GM21786 (cell line): ENCODE measurements around the gene MCOLN3.

Experiments used
- ATAC-seq: cut with Tn5 transposase; IDR thresholded peaks from one replicate; pipeline ENCODE4 v1.9.1; 2021; ENCODE audit not compliant: unreplicated experiment

The MCOLN3 gene, protein sequence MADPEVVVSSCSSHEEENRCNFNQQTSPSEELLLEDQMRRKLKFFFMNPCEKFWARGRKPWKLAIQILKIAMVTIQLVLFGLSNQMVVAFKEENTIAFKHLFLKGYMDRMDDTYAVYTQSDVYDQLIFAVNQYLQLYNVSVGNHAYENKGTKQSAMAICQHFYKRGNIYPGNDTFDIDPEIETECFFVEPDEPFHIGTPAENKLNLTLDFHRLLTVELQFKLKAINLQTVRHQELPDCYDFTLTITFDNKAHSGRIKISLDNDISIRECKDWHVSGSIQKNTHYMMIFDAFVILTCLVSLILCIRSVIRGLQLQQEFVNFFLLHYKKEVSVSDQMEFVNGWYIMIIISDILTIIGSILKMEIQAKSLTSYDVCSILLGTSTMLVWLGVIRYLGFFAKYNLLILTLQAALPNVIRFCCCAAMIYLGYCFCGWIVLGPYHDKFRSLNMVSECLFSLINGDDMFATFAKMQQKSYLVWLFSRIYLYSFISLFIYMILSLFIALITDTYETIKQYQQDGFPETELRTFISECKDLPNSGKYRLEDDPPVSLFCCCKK

DNA sequence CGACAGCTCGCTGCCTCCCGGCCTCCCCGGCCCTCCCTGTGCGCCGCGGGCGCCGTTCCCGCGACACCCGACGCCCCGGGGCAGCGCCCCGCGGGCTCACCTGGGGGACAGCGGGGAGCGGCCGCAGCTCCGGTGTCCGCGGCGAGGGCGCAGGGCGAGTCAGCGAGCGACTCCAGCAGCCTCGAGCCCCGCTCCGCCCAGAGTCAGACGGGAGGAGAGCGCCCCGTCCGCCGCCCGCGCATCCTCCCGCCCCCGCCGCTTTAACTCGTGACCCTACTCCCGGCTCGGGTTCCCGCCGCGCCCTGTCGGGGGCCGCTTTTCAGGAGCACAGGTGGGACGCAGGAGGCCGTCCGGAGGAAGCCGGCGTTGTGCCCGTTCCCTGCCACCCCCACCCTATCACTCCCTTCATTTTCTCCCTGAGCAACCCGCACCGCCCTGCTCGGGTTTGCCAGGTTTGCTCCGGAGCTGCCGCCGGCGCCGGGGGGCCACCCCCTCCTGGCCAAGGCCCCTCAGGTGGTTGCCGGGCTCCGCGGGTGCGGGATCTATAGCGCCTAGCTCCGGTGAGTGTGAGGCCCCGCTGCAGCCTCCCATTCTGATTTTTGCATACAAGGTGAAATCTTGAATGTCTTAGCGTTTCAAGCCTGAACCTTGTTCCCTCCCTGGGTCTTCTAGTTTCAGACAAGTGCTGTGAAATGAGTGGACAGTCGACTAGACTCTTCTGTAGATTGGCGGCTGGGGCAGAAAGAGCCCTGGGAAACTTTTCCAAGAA, at the start of gene MCOLN3:
Gene MCOLN3 (minus strand): TSS at position 205 of the 769 bp plus-strand sequence. CDS start 3,140 bp downstream, outside the sequence.
- ATAC-seq = peak; percentile 59

DNA sequence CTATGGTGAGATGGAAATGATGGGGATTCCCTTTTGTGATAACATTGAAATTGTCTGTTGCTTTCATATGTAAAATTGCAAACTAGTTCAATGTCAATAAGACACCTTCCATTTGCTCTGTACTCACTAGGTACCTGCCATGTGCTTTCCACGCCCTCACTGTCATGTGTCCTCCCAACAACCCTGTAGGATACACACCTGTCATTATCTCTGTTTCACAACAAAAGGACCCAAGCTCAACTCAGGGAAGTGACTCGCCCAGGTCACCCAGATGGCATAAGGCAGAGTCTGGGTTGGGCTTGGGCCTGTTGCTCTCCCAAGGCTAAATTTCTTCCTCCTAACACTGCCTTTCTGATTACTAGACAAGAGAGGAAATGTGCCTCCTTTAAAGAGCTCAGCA, 45.3 kb upstream of the MCOLN3 start:
- ATAC-seq = no peak

DNA sequence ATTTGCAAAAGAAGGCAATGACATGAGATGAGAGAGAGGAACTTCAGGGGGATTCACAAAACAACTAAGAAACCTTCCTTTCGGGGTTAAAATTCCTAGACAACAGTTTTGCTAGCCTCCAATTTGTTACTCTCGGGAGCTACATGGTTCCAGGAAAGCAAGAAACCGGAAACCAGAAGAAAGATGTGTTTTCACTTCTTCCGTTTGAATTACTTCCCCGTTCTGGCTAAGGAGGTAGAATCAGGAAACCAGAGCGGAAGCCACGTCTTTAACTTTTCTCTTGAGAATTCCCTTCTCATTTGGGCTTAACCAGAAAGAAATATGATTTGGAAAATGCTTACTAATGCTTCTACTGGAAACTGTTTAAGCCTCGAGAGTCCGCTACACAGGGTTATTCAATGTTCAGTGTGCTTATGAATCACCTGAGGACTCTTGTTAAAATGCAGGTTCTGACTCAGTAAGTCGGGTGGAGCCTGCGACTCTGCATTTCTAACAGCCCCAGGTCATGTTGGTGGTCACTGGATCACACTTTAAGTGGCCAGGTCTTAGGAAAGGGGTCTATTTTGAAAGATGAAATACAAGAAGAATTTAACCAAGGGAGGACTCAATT, 43.5 kb upstream of the MCOLN3 start:
- no peak for ATAC-seq

DNA sequence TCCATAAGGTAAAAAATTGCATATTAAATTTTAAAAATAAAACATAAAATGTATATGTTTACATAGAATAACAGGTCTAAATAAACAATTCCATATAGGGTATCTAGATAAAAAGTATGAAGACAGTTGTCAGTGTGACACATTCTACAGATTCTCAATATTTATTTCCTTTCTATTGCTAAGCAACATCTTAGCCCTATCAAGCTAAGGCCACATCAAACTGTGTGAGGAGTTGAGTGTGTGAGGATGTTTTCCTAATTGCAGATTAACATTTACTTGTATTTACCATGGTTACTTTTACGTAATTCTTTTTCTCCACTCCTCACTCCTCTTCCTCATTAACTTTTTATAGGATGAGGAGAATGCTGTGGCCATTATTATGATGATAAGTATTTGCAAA, 41.9 kb upstream of the MCOLN3 start:
- no peak for ATAC-seq

DNA sequence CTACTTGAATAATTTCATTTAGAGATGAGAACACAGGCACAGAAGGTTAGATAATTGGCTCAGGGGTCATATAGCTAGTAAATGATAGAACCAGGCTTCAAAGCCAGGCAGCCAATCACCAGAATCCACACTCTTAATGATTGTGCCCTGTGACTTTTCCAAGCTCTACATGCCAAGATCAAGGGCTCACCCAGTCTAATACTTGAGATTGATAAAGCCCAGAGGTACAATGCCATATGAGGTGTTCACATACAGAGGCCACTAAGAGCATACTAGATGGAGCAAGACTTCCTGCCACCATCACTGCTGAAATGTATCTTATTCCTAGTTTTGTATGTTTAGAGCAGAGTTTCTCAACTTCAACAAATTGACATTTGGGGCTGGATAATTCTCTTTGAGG, 40.9 kb upstream of the MCOLN3 start:
- no peak for ATAC-seq

DNA sequence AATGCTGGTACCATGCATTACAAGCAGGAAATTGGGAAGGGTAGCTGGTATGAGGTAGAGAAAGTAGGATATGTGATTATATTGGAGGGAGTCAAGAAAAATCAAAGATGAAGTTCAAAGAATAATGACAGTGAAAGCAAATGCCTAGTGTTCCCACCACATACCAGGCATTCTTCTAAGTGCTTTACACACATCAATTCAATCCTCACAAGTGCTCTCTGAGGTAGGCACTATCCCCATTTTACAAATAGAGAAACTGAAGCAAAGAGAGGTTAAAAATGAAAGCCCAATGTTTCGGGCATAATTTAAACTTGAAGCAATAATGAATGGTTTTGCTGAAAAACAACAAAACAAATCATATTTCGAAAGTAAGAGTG, 40.1 kb upstream of the MCOLN3 start:
- ATAC-seq = no peak

DNA sequence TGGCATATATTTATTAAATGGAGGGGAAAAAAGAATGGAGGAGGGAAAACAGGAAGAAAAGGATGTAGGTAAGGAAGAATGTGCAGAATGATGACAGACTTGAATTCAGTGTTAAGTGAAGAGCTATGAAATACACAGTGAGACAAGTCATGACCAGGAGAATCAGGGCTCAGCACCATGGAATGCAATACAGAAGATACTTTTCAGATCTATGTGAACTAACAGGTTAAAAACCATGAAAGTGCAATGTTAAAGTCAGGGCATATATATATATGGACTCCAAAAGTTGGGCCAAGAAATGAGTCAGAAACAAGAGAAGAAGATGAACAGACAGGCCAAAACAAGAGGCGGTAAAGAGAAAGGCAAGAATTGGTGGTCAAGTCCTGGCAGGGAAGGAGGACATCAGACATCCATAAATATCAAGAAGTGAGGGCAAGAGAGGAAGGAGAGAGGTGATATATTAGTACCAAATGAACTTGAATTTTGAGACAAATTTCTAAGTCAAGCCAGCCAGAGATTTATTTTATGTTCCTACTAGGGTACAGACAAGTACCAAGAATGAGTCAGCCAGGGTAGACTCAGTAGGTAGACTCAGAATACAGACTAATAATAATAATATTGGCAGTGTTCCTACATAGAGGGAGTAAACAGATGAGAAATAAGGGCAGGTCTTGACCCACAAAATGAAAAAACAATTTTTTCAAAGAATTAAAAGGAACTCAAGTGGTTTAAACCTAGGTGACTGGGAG, 39.5 kb upstream of the MCOLN3 start:
- ATAC-seq = no peak

DNA sequence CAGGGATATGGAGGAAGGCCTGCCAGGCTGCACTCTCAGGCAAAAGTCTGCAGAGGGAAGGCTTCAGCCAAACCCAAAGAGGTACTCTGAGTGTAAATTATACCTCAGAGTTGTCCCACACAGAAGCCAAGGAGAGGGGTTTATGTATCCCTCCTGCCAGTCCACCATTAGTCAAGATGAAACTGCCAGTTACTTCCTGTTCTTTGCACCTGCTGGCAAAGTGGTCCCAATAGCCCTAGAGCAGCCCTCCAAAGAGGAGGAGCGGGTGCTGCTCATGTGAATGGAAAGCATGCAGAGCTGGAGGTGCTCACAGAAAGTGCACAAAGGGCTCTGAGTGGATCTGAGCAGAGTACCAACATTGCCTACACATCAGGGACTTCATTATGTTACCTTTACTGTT, 37.1 kb upstream of the MCOLN3 start:
- ATAC-seq = no peak

DNA sequence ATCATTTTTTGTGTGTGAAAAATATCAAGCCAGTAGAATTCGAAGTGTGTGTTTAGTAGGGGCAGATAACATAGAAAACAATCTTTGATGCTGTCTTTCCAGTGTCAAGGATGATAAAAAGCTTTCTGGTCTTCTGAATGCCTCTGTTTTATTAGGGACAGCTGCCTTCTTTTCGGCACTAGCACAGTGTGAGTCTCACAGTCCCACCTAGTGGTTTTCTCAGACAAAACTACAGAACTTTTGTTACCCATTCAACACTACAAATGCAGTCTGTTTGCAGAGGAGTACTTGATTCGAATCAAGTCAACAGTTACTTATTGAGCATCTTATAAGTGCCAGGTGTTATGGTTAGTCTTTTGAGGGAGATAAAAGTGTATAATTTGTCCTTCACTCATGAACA, 30.6 kb upstream of the MCOLN3 start:
- no peak for ATAC-seq

DNA sequence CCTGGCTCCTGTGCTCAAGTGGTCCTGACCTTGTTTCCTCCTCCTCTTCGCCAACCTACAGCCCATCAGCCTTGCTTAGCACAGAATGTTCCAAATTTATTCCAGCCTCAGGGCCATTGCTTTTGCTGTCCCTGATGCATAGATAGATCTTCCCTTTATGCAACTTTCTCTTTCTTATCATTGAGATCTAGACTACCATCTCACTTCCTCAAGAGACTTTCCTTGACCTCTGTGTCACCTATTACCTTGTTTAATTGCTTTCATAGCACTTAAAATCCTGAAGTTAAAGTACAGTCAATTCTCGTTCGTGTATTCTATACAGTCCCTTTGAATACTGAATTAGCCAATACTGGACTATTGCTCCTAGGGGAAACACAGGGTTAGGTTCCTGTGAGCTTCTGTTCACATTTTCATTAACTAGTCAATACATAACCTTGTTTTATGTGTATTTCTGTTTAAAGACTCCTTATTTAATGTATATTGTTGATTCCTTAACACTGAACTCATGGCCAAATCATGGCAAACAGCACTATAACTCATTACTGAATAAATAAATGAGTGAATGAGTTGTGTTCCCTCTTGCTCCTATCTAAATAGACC, 26.2 kb upstream of the MCOLN3 start:
- no peak for ATAC-seq

DNA sequence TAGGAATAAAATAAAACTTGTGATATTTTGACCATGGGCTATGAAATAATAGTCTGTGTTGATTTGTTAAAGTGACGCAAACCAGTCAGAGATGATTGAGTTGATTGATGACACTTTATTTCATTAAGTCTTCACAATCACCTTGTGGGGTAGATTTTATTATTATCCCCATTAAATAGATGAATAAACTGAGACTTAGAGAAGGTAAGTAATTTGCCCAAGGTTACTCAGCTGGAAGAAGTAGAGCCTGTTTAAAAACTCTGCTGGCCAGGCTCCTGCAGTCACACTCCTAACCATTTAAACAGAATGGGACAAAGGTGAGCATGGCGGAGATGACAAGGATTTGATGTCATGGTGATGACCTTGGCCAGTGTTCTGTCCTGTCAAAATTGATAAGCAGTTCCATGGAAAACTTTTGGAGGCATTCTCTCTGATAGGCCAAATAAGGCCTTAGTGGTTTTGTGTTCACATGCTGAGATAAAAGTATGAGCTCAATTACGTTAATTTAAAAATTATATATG, 22.7 kb upstream of the MCOLN3 start:
- no peak for ATAC-seq

DNA sequence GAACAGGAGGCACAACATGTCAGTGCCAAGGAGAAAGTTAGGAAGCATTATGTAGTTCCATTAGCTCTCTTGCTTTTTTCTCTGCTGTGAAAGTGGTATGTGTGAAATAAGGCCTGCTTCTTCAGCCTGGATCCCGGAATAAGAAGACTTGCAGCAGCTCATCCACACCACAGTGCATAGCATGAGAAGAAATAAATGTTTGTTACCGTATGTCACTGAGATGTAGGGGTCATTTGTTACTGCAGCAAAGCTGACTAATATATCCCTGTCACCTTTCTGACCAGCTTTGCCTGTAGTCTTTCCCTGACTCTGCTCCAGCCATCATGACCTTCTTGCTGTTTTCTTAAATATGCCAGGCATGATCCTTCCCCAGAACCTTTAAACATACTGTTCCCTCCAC, 20.5 kb upstream of the MCOLN3 start:
- no peak for ATAC-seq

DNA sequence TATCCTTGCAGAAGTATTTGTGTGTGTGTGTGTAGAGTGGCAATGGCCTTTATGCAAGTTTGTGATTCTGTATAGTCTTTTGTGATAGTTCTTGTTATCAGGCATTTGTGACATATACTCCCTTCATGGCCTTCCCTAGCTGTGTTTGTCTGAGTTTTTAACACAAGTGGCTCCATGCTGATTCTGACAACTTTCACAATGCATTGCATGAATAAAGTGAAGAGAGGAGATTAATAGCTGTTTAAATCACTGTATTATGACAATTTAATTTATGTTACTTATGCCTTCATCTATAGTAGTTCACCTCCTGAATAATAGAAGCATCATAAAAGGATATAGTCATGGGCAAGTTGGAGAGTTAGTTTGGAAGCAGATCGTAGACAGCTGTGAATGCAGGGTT, 17.2 kb upstream of the MCOLN3 start:
- ATAC-seq = no peak

DNA sequence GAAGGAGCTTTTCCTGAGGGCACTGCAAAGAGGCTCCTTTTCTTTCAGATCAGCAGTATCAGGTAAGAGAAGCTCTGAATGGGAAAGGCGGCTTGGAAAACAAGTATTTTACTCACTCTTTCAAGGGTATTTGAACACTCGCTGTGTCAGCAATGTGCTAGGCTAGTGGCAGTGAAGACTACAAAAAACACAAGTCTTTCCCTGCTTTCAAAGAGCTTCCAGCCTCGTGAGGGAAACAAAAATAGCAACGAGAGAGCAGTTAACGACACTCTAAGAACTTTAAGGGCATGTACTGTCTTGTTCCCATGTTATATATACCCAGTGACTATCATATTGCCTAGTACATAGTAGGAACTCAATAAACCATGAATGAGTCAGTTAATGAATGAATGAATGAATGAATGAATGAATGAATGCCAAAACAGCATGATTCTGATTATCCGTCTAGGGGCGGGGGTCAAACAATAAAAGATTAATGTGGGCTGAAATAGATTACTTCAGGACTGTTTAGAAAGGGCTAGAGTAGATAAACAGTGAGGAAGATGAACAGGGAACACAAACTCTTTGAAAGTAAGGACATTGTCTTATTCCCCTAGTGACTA, 14.2 kb upstream of the MCOLN3 start:
- ATAC-seq = no peak

DNA sequence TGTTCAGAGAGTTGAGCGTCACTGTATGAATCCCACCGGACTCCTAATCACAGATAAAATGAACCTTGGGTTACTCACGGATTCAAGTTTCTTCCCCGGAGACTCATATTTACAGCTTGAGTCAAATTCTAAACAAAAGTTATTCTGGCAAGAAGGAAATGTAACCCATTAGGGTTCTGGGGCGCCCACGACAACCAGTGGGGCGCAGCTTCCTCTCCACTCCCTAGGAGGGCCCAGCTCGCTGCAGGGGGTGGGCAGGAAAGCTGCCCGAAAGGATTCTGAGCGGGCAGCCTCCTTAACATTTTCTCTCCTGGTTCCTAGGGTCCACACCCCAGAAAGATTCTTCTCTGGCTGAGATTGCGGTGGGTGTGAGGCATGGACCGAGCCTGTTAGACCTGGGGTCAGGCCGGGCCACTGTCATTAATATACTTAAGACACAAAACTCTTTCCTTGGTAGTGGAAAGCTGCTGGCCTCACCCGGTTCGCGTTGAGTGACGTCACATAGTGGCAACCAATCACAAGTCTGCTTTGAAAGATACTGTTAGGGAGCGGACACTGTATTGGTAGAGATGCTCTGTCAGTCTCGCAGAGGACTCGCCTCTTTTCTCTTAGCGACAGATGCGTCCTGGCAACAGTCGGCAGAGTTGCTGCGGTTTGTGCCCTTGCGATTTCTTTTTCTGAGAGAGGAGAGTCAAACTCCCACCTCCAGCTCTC, 13.6 kb upstream of the MCOLN3 start:
- peak; percentile 100 for ATAC-seq

DNA sequence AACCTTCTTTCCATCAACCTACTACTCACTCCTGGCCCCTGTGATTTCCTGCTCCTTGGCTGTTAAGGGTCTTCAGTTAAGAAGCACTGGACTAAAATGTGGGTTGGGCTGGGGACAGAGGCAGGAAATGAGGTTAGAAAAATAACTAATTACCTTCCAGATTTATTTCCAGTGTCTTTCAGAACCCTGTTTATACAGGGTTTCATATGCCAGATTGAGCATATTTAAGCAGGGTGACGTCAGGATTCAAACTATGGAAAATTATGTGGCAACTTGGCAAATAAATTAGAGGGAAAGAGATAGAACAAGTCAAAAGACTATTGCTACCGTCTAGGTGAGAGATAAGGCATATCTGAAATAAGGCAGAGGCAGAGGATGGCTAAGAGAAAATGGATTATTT, 11.7 kb upstream of the MCOLN3 start:
- ATAC-seq = no peak

DNA sequence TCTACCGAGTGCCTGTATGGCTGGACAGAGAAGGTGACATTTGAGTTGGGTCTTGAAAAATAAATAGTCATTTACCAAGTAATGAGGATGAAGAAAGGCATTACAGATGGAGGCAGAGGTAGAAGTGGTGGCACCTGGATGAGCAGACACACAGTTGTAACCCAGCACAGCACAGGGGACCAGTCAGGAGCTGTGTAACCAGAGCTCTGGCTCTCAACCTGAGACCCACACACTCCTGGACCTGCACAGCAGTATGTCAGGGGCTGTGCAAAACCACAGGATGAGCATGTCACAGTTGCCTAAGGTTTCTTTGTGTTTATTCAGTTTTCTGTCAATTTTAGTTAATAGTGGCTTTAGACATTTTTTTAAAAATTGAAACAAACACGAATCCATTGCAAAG, 11.3 kb upstream of the MCOLN3 start:
- ATAC-seq = no peak

DNA sequence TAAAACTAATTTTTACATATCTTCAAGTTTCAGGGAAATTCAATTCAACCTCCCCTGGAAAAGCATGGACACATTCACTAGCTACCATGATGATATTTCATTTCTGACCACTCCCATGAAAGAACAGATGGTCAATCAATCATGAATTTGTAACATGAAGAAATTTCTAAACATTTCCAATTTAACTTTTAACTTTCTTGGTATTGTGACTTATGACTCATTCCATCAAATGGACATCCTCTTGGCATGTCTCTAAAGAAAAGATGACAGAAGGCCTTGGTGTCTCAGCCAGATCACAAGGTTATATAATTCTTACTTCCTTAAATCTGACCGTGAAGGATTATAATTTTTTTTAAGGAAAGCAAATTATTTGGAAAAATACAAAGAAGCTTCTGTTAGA, 10.5 kb upstream of the MCOLN3 start:
- no peak for ATAC-seq

DNA sequence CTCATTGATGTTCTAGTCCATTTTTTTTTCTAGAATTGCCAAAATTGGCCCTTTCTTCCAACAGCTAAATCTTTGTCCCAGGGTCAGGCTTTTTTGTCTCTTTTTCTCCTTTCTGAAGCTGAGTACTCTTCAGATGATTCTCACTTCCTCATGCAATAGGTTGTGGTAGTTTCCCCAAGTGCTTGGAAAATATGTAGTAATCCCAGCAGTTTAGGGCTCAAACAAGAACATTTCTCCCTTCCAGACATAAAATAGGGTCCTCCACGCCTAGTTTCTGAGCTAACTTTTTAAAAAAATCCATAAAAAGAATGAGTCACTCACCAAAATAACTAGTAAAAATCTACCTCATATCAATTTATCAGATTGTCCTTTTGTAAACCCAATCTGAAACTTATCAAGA, 10.0 kb upstream of the MCOLN3 start:
- ATAC-seq = peak; percentile 21
